ENCODE results near the gene PHLDB2. TPM values are rescaled to one million over a fixed set of nuclear protein-coding genes. Genes with fewer than 3 reads are reported as not detected.

The PHLDB2 gene
- total RNA-seq, 1 donor from 2014 or later: 2.5 TPM

- H3K4me3 Mint-ChIP-seq: no peak overlapping the region
- POLR2A ChIA-PET: no interaction called here
- CTCF ChIA-PET: no interaction called here
Observed at GRCh38 chr3:111949712-111950111, 90.6 kb downstream of the PHLDB2 start.

GRCh38 chr3:111951032-111951431, 92.0 kb downstream of the PHLDB2 start:
- ChIA-PET POLR2A (no interaction called here), CTCF (no interaction called here)
- Mint-ChIP-seq H3K27ac (no peak overlapping the region), H3K4me1 (no peaks in the 10 kb centered on the region), H3K36me3 (ENCODE audit: low read depth) (no peaks in the 10 kb centered on the region), H3K9me3 (no peaks in the 10 kb centered on the region), H3K4me3 (no peak overlapping the region), H3K27me3 (no peaks in the 10 kb centered on the region)
- TF ChIP-seq, protein P1, sequence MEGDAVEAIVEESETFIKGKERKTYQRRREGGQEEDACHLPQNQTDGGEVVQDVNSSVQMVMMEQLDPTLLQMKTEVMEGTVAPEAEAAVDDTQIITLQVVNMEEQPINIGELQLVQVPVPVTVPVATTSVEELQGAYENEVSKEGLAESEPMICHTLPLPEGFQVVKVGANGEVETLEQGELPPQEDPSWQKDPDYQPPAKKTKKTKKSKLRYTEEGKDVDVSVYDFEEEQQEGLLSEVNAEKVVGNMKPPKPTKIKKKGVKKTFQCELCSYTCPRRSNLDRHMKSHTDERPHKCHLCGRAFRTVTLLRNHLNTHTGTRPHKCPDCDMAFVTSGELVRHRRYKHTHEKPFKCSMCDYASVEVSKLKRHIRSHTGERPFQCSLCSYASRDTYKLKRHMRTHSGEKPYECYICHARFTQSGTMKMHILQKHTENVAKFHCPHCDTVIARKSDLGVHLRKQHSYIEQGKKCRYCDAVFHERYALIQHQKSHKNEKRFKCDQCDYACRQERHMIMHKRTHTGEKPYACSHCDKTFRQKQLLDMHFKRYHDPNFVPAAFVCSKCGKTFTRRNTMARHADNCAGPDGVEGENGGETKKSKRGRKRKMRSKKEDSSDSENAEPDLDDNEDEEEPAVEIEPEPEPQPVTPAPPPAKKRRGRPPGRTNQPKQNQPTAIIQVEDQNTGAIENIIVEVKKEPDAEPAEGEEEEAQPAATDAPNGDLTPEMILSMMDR (IDR thresholded peaks at IDR 0.05): no peak
- DNase-seq (no peak), ATAC-seq (ENCODE audit: low read depth) (no peak)
- intact Hi-C loops (cut with micrococcal nuclease): no loop called here

More at GRCh38 chr3:111949712-111950111, 90.6 kb downstream of the PHLDB2 start:
- no peak for DNase-seq
- Mint-ChIP-seq H3K27ac (no peak overlapping the region), H3K36me3 (ENCODE audit: low read depth) (no peaks in the 10 kb centered on the region), H3K4me1 (no peaks in the 10 kb centered on the region), H3K27me3 (no peaks in the 10 kb centered on the region), H3K9me3 (no peaks in the 10 kb centered on the region)
- no peak for ATAC-seq (ENCODE audit: low read depth)
- TF ChIP-seq, protein P1 (IDR thresholded peaks at IDR 0.05): no peak
- intact Hi-C loops (cut with micrococcal nuclease): no loop called here

- ATAC-seq (ENCODE audit: low read depth): no peak
- Mint-ChIP-seq H3K36me3 (ENCODE audit: low read depth) (no peaks in the 10 kb centered on the region), H3K4me1 (no peaks in the 10 kb centered on the region), H3K9me3 (no peaks in the 10 kb centered on the region), H3K27me3 (no peaks in the 10 kb centered on the region), H3K4me3 (no peak overlapping the region), H3K27ac (no peak overlapping the region)
- ChIA-PET POLR2A (no interaction called here), CTCF (no interaction called here)
- intact Hi-C loops (cut with micrococcal nuclease): no loop called here
- no peak for DNase-seq
- TF ChIP-seq, protein P1 (IDR thresholded peaks at IDR 0.05): no peak
Observed at GRCh38 chr3:111952086-111952485, 93.0 kb downstream of the PHLDB2 start.

DNA sequence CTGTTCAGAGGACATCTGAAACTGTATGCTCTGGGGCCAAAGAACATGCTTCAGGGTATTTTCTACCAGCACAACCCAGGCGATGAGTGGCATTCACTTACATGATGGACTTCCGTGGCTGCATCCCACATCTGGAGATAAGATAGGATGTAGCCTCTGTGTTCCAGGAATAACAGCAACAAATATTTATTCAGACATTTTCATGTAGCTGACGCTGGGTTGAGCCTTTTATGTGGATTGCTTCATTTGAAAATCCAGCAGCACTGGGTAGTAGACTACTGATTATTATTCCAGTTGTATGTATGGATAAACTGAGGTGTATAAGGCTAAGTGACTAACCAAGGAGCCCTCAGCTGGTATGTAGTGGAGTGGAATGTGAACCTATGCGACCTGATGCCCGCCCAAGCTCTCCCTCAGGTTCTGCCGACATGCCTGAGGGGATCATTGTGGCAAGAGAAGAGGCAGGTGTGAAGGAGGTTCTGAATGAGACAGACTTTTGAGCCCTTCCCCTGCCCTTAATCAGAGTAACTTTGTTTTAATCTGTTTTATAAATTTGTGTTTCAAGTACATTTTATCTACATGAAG, 93.9 kb downstream of the PHLDB2 start:
- no peak overlapping the region for H3K27ac Mint-ChIP-seq
- DNase-seq (no peak), ATAC-seq (ENCODE audit: low read depth) (no peak)
- ChIA-PET CTCF (no interaction called here), POLR2A (no interaction called here)
- no peaks in the 10 kb centered on the region for H3K36me3 Mint-ChIP-seq (ENCODE audit: low read depth)
- H3K27me3 Mint-ChIP-seq: peaks cover 2% of the 10 kb centered on the region
- H3K4me1 Mint-ChIP-seq: no peaks in the 10 kb centered on the region
- H3K9me3 Mint-ChIP-seq: no peaks in the 10 kb centered on the region
- TF ChIP-seq, protein P1 (IDR thresholded peaks at IDR 0.05): no peak
- H3K4me3 Mint-ChIP-seq: no peak overlapping the region
- intact Hi-C loops (cut with micrococcal nuclease): no loop called here

DNA sequence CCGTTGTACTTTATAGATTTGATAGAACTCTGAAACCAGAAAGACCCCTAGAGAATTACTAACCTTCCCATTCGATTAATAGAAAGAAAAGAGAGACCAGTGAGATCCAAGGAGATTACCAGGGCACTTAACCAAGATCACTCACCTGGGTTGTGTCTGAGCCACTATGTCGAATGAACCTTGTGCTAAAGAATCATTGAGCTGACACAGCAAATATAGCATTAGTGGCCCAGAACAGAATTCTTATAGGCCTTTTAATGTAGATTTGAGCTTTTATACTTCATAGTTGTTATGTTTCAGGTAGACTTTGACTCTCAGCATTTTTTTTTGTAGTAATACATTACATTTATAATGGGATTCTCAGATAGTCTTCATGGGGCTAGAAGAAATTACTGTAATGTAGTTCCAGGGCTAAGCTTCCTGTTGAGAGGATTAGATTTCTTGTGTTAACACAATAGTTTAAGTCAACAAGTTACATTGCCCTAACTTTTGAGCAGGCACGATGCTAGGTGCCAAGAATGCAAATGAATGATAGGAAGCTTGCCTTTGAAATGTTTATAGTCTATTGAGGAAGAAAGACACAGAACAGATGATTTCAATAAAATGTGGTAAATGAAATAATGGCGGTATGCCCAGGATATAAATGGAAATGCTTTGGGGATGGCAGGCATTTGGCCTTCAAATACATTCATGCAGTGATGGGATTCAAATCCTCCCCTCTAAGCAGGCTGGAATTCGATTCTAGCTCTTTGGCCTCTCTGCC, 95.3 kb downstream of the PHLDB2 start:
- no peaks in the 10 kb centered on the region for H3K4me1 Mint-ChIP-seq
- ATAC-seq (ENCODE audit: low read depth) (no peak), DNase-seq (no peak)
- no peak overlapping the region for H3K27ac Mint-ChIP-seq
- intact Hi-C loops (cut with micrococcal nuclease): no loop called here
- no peaks in the 10 kb centered on the region for H3K36me3 Mint-ChIP-seq (ENCODE audit: low read depth)
- TF ChIP-seq, protein P1 (IDR thresholded peaks at IDR 0.05): no peak
- H3K4me3 Mint-ChIP-seq: no peak overlapping the region
- H3K27me3 Mint-ChIP-seq: peaks cover 3% of the 10 kb centered on the region
- CTCF ChIA-PET: interaction anchor here (1.0 kb wide), 1 partner anchor 11 kb away, joined by 3 read pairs; no protein-coding TSS in a partner anchor
- POLR2A ChIA-PET: no interaction called here
- no peaks in the 10 kb centered on the region for H3K9me3 Mint-ChIP-seq
